IgD-negative memory B cell (primary cell): ENCODE measurements around the gene CHN2. TPM values are rescaled to one million over a fixed set of nuclear protein-coding genes. Genes with fewer than 3 reads are reported as not detected.

Experiments
- H3K27ac Mint-ChIP-seq, 3 donors: one replicate each; pipeline ENCODE4 v1.8.0; 2020 to 2022; ENCODE audit warnings: mild to moderate bottlenecking in 3 of 3, mixed read lengths in 3 of 3, moderate library complexity in 1 of 3
- H3K27me3 Mint-ChIP-seq: one replicate; pipeline ENCODE4 v1.8.0; 2021; ENCODE audit warnings: mixed read lengths
- H3K36me3 Mint-ChIP-seq: one replicate; pipeline ENCODE4 v1.8.0; 2020; ENCODE audit warnings: mild to moderate bottlenecking, mixed read lengths
- H3K4me1 Mint-ChIP-seq, 3 donors: one replicate each; pipeline ENCODE4 v1.8.0; 2020 to 2022; ENCODE audit warnings: mixed read lengths in 3 of 3, mild to moderate bottlenecking in 1 of 3
- H3K4me3 Mint-ChIP-seq, 4 donors: one replicate each; pipeline ENCODE4 v1.8.0; 2020 to 2022; ENCODE audit warnings: mild to moderate bottlenecking in 4 of 4, mixed read lengths in 4 of 4, moderate library complexity in 3 of 4
- H3K9me3 Mint-ChIP-seq, 3 donors: one replicate each; pipeline ENCODE4 v1.8.0; 2020 to 2021; ENCODE audit warnings: mixed read lengths in 3 of 3, mild to moderate bottlenecking in 1 of 3
- polyA plus RNA-seq: library from polyadenylated mRNA; unstranded; fragments of 300-500 nt; fragmentation: Illumina TruSeq; gene quantifications from one replicate; pipeline ENCODE4 v1.2.3, GENCODE V29; 2021

CHN2 gene
- polyA plus RNA-seq, 1 donor from 2014 or later: 3.0 TPM

DNA sequence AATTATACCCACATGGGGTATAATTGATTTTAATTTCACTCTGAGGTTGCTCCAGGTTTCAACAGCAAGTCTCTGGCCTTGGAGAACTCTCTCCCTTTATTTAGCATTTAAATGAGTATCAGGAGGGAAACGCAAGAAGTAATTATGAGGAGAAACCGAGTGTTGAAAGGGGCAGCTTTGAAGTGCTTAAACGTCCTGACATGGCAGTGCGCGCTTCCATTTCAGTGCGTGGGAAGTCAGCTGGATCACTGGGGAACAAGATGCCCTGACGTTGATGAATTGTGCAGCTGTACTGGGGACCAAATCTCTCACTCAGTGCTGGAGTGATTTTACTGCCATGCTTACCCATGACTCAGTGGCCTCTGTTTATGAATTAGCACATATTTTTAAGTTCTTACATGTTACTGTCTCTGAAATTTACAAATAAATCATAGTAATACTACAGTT is 263.0 kb downstream of the CHN2 start:
- Mint-ChIP-seq H3K4me3 (no peak overlapping the region), H3K36me3 (no peaks in the 10 kb centered on the region), H3K9me3 (no peaks in the 10 kb centered on the region), H3K4me1 (no peaks in the 10 kb centered on the region), H3K27ac (no peak overlapping the region), H3K27me3 (no peaks in the 10 kb centered on the region)

DNA sequence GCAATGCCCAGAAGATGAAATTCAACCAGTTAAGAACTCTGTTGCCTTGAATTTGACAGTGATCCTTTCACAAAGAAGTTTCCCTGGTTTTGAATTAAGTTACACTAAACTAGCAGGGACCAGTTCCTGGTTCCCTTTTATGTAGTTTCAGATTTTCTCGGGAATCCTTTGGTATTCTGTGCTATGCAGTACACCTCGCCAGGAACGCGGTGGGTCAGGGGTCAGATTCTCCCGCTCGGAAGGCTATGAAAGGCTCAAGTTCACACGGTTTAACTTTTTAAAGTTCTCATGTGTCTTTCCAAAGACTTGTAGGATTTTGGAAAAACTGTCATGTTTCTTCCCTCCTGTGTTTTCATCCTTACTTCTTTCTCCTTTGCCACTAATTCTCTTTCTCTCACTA is 264.4 kb downstream of the CHN2 start:
- Mint-ChIP-seq H3K27ac (no peak overlapping the region), H3K4me1 (no peaks in the 10 kb centered on the region)

DNA sequence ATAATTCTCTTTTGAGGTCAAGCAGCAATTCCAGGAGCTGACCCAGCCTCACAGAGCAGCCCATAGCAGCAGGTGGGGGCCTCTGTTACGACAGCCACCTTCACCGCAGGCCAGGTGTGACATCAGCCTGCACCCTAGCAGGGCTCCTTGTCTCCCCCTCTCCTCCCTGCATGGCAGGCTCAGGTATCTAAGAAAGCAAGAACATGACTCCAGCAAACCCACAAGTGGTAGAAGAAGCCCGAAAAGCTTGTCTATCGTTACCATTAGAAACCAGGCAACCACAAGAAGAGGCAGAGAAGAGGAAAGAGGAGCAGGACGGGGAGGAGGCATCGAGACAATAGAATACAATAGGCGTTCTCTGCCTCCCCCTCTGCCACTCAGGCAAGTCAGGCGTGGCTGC is 265.0 kb downstream of the CHN2 start:
- H3K4me1 Mint-ChIP-seq: no peaks in the 10 kb centered on the region
- no peaks in the 10 kb centered on the region for H3K9me3 Mint-ChIP-seq
- no peaks in the 10 kb centered on the region for H3K27me3 Mint-ChIP-seq
- H3K4me3 Mint-ChIP-seq: no peak overlapping the region
- no peaks in the 10 kb centered on the region for H3K36me3 Mint-ChIP-seq
- no peak overlapping the region for H3K27ac Mint-ChIP-seq

More for the DNA sequence above, 264.4 kb downstream of the CHN2 start:
- H3K36me3 Mint-ChIP-seq: no peaks in the 10 kb centered on the region
- H3K27me3 Mint-ChIP-seq: no peaks in the 10 kb centered on the region
- no peaks in the 10 kb centered on the region for H3K9me3 Mint-ChIP-seq
- no peak overlapping the region for H3K4me3 Mint-ChIP-seq

DNA sequence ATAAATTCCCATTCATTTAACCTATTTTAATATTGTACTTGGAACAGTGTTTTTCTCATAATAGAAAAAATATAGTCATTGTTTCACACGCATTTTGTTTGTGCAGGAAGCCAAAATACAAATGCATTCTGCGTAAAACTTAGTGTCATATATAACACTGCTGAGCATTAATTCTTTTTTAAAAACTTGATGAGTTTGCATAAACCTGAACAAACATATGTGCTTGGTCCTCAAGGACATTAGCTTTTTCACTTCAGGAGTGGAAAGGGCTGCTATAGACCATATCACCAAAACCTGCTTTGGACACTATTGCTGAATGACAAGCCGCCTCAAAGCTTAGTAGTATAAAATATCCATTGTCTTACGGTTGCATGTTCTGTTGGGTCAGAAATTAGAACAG is 267.4 kb downstream of the CHN2 start:
- no peaks in the 10 kb centered on the region for H3K9me3 Mint-ChIP-seq
- H3K36me3 Mint-ChIP-seq: no peaks in the 10 kb centered on the region
- no peaks in the 10 kb centered on the region for H3K27me3 Mint-ChIP-seq
- no peak overlapping the region for H3K27ac Mint-ChIP-seq
- no peak overlapping the region for H3K4me3 Mint-ChIP-seq
- no peaks in the 10 kb centered on the region for H3K4me1 Mint-ChIP-seq

DNA sequence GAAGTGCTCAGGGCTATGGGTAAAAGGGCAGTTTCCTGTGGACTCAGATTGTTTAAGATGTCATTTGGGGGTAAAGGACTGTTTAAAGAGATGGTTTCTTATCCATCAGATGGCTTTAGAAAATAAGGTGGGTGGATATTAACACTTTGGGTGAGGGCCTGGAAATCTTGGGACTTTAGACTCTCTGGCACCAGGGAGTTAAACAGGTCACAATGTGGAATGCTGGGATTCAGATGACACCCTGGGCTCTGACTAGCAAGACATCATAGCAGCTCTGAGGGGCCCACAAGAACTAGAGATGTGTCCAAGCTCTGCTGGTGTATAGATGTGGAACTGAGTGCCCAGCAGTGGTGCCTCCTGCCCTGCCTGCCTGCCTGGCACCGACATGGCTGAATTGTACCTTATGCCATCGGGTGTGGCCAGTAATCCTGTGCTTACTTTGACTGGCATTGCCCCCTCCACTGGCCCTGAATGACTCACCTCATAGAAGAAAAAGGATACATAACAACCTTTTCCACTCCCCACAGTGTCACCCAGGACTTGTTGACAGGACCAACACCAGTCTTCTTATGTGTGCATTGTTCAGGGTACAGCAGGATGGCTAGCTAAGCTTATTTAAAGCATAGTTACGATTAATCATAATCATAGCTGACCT is 269.1 kb downstream of the CHN2 start:
- Mint-ChIP-seq H3K36me3 (no peaks in the 10 kb centered on the region), H3K9me3 (no peaks in the 10 kb centered on the region), H3K27ac (peak overlapping the region in 1 of 3 donors; percentile 25), H3K4me3 (no peak overlapping the region), H3K27me3 (no peaks in the 10 kb centered on the region), H3K4me1 (no peaks in the 10 kb centered on the region)

DNA sequence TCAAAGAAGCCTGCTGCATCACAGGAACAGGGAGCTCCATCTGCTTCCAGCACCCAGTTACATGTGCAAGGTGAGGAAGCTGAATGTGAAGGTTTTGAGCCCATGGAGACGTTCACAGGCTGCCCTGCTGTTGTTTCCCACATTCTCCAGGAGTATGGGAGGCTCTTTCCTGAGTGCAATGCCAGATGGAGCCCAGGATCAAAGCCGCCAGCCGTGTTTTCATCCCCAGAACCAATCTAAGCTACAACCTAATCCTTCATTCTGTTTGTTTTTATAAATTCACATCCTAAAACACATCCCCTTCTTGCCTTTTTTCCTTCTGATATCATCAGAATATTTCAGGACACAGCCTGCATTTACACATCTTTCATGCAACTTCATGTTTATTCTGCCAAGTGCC is 270.2 kb downstream of the CHN2 start:
- no peaks in the 10 kb centered on the region for H3K27me3 Mint-ChIP-seq
- H3K27ac Mint-ChIP-seq: no peak overlapping the region
- H3K4me1 Mint-ChIP-seq: no peaks in the 10 kb centered on the region
- H3K4me3 Mint-ChIP-seq: no peak overlapping the region
- no peaks in the 10 kb centered on the region for H3K36me3 Mint-ChIP-seq
- no peaks in the 10 kb centered on the region for H3K9me3 Mint-ChIP-seq

DNA sequence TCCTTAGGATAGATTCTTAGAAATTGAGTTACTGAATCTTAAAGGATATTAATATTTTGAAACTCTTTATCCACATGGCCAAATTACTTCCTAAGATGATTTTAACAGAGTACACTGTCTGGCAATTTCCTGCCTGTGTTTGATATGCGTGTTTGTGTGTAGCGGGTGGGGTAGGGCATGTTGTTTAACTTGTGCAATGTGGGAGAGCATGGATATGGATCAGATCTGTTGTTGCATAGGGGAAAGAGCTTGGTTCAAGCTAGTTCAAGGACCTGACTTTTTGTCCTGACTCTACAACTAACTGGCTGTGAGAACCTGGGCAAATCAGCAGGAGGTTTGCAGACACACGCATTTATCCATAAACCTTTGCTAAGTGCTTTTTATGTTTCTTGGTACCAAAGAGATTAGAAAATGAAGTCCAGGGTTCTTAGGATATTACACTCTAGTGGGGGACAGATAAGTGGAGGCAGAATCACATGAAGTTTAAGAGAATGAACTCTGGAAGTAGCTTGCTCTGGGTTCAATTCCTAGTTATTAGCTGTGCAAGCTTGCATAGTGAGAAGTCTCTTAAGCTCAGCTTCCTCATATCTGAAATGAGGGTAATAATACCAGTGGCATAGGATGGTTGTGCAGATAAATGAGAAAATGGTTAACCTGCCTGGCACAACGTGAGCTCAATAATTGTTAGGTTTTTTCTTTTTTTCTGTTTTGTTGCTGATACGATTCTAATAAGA is 272.8 kb downstream of the CHN2 start:
- H3K27ac Mint-ChIP-seq: no peak overlapping the region
- peaks cover 1% of the 10 kb centered on the region for H3K27me3 Mint-ChIP-seq
- H3K9me3 Mint-ChIP-seq: peaks cover 0 to 3% (median 0%) of the 10 kb centered on the region in 3 donors
- no peaks in the 10 kb centered on the region for H3K36me3 Mint-ChIP-seq
- H3K4me3 Mint-ChIP-seq: no peak overlapping the region
- no peaks in the 10 kb centered on the region for H3K4me1 Mint-ChIP-seq

DNA sequence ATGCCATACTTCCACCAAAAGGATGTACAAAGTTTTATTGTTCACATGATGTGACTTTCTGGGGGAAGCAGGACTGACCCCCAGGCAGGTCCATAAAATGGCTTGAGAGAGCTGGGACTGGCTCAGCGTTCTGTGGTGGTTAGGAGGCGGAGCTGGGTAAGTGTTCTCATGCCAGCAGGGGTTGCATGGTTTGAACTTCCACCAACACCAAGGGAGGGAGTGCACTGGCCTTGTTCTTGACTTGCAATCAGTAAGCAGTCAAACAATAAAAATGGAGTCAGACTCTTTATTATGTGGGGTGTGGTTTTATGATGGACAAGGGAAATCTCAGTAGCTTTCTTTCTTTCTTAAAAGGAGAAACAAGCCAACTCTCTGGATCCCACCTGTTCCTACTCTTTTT is 273.6 kb downstream of the CHN2 start:
- Mint-ChIP-seq H3K27me3 (peaks cover 1% of the 10 kb centered on the region), H3K27ac (no peak overlapping the region), H3K9me3 (peaks cover 0 to 4% (median 0%) of the 10 kb centered on the region in 3 donors), H3K36me3 (no peaks in the 10 kb centered on the region), H3K4me3 (no peak overlapping the region), H3K4me1 (no peaks in the 10 kb centered on the region)

DNA sequence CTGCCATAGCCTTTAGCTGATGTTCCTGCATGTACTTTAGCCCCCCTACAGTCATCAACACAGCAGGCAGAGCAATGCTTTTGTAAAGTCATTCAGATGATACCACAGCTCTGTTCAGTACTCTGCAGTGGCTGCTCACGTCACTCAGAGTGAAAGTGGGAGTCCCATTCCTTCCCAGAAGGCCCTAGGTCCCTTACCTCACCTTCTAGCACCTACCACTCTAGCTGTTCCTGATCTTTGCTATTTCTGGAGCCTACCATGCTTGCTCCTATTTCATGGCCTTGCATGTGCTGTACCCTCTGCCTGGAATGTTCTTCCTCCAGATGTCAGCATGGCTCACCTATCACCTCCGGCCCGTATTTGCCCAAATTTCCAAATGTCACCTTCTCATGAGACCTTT is 274.7 kb downstream of the CHN2 start:
- no peaks in the 10 kb centered on the region for H3K4me1 Mint-ChIP-seq
- H3K9me3 Mint-ChIP-seq: peaks cover 0 to 4% (median 0%) of the 10 kb centered on the region in 3 donors
- no peak overlapping the region for H3K27ac Mint-ChIP-seq
- H3K27me3 Mint-ChIP-seq: peaks cover 1% of the 10 kb centered on the region
- H3K4me3 Mint-ChIP-seq: no peak overlapping the region
- no peaks in the 10 kb centered on the region for H3K36me3 Mint-ChIP-seq

DNA sequence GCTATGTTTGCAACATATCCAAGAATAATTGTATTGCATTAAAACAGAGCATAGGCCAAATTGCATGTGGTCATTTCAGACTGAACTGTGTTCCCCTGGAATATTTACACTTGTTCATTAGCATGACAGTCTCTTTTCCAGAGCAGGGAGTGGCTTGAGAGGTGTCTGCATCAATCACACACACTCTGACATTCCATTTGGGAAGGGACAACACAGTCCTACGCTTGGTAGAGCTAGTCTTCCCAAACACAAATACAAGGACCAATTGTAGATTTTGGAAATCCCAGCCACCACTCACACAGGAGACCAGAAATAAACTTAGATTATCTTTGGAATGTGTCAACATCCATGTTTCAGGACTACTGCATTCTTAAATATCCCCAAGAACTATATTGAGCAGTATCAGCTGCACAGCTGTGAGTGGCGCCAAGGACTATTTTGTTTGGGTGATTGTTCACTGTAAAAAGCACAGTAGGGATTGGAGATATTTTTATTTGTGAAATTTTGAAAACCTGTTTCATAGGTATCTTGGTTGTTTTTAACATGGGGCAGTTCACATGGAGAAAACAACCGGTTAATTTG is 275.5 kb downstream of the CHN2 start:
- Mint-ChIP-seq H3K4me1 (no peaks in the 10 kb centered on the region), H3K4me3 (no peak overlapping the region), H3K27ac (no peak overlapping the region), H3K36me3 (no peaks in the 10 kb centered on the region), H3K27me3 (peaks cover 4% of the 10 kb centered on the region), H3K9me3 (peaks cover 0 to 4% (median 0%) of the 10 kb centered on the region in 3 donors)

DNA sequence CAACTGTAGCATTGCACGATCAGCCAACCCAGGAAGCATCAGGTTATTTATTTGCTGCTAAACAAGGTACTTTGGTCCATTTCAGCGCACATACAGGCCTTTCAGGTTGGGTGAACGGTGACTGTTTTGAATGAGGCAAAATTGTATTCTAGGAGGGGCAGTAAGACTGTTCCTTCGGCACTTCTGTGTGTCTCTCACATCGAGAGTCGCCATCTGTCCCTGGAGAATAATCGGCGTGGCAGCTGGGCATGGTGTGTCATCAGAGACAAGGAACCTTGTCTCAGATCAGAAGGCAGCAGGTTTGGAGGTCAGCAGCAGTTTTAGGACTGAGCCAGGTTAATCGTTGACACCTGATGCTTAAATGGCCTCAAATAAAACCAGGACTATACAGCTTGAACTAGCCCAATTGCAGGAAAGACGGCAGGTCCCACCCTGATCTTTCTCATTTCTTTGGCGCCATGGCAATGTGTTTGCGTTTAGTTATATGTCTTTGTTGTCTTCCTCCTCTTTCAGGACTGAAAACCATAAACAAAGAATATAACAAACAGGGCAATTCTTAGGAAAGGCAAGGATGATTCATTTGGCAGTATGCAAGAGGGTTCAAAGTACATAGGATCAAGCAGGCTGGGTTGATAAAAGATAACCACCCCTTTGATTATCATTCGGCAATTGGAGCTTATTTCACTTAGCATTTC is 277.0 kb downstream of the CHN2 start:
- Mint-ChIP-seq H3K36me3 (no peaks in the 10 kb centered on the region), H3K27me3 (peaks cover 4% of the 10 kb centered on the region), H3K9me3 (peaks cover 0 to 4% (median 0%) of the 10 kb centered on the region in 3 donors), H3K27ac (no peak overlapping the region), H3K4me3 (no peak overlapping the region), H3K4me1 (no peaks in the 10 kb centered on the region)

DNA sequence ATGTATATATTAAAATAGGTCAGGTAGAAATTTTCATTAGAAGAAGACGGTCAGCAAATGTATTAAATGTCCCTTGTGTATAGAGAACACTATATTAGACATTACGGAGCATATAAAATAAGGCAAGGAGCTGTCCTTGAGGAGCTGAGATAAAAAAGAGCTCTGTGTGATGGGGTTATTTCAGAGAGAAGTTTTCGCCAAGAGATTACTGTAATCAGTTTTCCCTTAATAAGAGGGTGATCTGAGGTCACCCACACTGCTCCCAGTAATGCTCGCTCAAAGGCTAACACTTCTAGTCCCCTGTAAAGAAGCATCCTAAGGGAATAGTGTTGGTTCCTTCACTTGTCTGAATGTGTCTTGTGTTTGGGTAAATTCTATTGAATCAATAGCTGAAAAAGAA is 282.3 kb downstream of the CHN2 start:
- Mint-ChIP-seq H3K27ac (no peak overlapping the region), H3K4me3 (no peak overlapping the region), H3K36me3 (no peaks in the 10 kb centered on the region), H3K4me1 (no peaks in the 10 kb centered on the region), H3K9me3 (peaks cover 0 to 4% (median 0%) of the 10 kb centered on the region in 3 donors), H3K27me3 (peaks cover 3% of the 10 kb centered on the region)

DNA sequence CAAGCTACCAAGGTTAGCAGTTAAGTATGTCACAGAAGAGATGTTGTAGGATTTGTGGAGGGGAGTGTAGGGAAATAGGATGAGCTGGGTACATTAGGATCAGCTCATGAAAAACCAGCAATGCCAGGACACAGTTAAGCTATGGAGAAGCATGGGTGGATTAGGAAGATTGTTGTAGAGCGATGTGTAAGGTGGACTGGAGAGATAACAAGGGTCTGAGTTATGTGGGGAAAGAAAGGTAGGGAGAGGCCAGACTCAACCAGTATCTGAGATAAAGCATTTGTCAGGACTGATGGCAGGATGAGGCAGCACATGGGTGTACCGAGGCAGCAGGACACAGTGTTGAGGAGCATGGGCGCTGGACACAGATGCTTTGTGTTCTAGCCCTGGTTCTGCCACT is 283.7 kb downstream of the CHN2 start:
- Mint-ChIP-seq H3K4me1 (no peaks in the 10 kb centered on the region), H3K27me3 (peaks cover 3% of the 10 kb centered on the region), H3K9me3 (no peaks in the 10 kb centered on the region), H3K4me3 (no peak overlapping the region), H3K36me3 (no peaks in the 10 kb centered on the region), H3K27ac (no peak overlapping the region)

DNA sequence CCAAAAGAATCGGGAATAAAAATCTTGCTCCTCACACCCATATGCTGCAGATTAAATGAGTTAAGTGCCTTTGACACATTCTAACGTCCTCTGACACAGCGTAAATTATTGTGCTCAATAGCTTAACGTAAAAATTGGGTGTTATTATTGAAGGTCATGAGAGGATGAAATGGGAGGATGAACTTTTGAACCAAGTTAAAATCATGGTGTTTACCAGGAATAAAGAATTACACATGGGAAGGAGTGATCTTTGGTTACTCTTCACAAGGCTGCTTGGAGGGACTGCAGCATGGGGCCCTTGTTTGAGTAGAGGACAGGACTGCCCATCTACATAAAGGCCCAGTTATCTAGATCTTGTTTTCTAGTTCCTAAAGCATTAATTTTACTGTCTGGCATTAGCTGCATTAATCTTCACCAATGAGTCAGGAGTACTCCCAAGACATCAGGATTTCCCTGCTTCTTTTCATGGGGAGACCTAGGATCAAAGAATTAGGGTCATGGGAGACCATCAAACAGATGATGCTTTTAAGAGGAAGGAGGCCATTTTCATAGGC is 284.2 kb downstream of the CHN2 start:
- Mint-ChIP-seq H3K4me1 (no peaks in the 10 kb centered on the region), H3K36me3 (no peaks in the 10 kb centered on the region), H3K4me3 (no peak overlapping the region), H3K27me3 (peaks cover 3% of the 10 kb centered on the region), H3K27ac (no peak overlapping the region), H3K9me3 (no peaks in the 10 kb centered on the region)
